HG03108 (cell line): ENCODE data around the gene ZNF710.
"Not testable (repeated sequence)": the region's sequence is repeated elsewhere in the genome, so short reads cannot be mapped to it uniquely, and the experiment has no call there.

Experiments used
- ATAC-seq: cut with Tn5 transposase; IDR thresholded peaks from one replicate; pipeline ENCODE4 v1.9.1; 2021; ENCODE audit warnings: moderate library complexity; ENCODE audit not compliant: unreplicated experiment

The ZNF710 gene

GRCh38 chr15:90099868-90100831 is 99.0 kb downstream of the ZNF710 start:
- no peak for ATAC-seq

- peak; percentile 7 for ATAC-seq
These were observed 100.2 kb downstream of the ZNF710 start for GRCh38 chr15:90101130-90101968.

DNA sequence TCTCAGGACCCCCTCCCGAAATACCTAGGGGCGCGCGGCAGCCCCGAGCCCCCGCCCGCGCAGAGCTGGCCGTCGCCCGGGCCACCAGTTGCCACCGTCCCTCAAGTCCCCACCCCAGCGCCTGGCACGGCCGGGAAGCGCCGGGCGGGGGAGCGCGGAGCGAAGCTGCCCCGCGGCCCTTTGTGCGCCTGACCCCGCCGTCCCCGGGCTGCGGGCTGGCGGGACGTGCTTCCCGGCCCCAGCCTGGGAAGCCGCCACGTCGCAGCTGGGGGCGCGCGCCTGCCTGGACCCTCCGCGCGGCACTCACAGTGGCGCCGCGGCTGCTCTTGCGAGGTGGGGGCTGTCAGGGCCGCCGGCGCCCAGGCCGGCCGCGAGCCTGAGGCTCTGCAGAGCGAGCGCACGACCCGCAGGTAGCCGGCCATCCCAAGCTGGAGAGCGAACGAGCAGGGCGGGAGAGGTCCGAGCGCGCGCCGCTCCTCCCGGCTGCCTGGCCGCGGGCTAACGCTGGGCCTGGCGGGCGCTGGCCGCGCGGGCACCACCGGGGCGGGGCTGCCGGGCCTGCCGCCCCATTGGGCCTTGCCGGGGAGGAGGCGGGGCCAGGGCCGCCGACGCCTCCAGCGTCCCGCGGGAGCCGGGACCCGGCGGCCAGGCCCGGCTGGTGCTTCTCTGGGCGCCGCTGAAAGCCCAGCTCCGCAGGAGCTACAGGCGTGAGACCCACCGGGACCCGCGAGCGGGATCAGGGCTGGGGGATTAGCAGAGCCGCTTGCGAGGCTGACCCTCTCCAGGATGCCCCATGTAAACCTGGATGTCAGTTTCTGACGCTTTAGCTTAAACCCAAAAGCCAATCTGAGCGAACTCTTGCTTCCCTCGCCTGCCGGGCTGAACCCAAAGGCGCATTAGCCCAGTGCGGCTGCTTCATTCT is 101.1 kb downstream of the ZNF710 start, which contains the start of gene IDH2:
IDH2 (minus strand) TSS at position 500 of the 922 bp plus-strand sequence; CDS start at position 422, 78 bp downstream.
- peak; percentile 66 for ATAC-seq

- no peak for ATAC-seq
These were observed 102.7 kb downstream of the ZNF710 start for GRCh38 chr15:90103701-90104329.

GRCh38 chr15:90104551-90104950 is 103.4 kb downstream of the ZNF710 start:
- no peak for ATAC-seq

DNA sequence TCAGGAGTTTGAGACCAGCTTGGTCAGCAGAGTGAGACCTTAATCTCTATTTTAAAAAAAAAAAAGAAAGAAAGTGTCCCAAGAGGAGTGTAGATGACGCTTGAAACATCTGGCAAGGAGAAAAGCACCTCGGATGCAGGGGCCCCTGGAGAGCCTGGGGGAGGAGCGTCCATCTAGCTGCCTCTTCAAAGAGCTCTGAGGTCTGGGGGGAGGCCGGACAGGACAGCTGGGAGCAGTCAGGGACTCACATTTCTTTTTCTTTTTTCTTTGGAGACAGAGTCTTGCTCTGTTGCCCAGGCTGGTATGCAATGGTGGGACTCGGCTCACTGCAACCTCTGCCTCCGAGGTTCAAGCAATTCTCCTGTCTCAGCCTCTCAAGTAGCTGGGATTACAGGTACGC is 104.4 kb downstream of the ZNF710 start:
- ATAC-seq: no peak

DNA sequence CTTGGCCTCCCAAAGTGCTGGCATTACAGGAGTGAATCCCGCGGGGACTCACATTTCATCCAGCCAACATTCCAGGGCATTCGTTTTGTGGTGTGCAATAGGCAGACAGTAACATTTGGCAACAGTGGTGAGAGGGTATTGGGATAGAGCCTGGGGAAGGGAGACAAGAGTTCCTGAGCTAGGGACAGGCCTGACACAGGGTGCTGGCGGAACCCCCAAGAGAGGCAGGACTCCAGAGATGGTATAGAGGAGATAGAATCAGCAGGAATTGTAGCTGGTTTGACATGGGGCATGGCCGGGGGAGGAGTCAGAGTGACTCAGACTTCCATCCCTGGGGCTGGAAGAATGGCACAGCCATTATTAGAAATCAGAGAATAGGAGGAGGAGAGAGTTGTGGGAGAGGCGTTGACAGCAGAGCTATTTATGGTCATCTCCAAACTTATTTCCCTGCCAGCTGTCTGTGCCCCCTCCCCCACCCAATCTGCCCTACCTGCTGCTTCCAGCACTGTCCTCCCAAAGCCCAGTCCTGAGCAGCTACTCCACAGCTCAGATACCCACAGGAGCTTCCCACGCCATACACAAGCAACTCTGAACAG is 105.5 kb downstream of the ZNF710 start:
- no peak for ATAC-seq

GRCh38 chr15:90108038-90108437 is 106.9 kb downstream of the ZNF710 start:
- ATAC-seq: not testable (repeated sequence)

GRCh38 chr15:90109163-90109751 is 108.1 kb downstream of the ZNF710 start:
- ATAC-seq: not testable (repeated sequence)

DNA sequence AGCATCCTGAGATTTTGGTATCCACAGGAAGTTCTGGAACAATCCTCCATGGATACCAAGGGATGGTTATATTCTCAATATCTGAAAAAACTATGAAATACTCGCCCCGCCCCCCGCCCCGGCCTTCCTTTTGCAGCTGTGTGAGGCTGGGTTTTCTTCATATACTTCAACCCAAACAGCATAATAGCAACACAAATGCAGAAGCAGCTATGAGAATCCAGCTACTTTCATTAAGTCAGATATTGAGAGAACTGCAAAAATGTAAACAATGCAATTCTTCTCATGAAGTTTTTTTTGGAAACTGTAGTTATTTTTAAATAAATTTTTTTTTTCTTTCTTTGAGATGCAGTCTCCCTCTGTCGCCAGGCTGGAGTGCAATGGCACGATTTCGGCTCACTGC is 112.0 kb downstream of the ZNF710 start:
- no peak for ATAC-seq

DNA sequence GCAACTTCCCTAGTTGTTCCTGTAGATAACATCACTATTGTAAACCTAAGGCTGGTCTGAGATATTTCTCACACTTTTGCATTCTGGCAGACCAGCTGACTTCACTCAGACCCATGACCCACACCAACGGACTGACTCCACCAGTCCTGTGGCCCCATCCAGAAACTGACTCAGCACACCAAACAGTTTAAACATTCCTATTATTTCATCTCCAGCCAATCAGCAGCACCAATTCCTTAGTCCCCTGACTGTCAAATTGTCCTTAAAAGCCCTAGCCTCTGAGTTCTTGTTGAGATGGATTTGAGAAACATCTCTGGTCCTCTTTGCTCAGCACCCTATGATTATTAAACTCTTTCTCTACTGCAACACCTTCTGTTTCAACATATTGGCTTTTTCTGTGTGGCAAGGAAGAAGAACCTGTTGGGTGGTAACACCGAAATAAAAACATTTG is 113.4 kb downstream of the ZNF710 start:
- no peak for ATAC-seq

GRCh38 chr15:90115783-90116182 is 114.7 kb downstream of the ZNF710 start:
- ATAC-seq: no peak

- ATAC-seq: no peak
These were observed 118.2 kb downstream of the ZNF710 start for GRCh38 chr15:90119367-90119766.

DNA sequence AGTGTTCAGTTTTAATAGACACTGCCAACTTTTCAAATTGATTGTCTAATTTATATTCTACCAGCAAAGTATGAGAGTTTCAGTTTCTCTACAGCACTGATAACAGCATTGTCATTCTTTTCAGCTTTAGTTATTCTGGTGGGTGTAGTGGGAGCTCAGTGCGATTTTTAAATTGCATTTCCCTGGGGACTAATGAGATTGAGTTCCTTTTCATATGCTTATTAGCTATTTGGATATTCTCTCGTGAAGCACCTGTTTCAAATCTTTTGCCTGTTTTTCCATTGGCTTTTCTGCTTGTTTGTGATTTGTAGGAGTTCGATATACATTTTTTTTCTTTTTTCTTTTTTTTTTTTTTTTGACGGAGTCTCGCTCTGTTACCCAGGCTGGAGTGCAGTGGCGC is 120.0 kb downstream of the ZNF710 start:
- no peak for ATAC-seq

GRCh38 chr15:90124507-90124906 is 123.4 kb downstream of the ZNF710 start:
- ATAC-seq: no peak

GRCh38 chr15:90126022-90126421 is 124.9 kb downstream of the ZNF710 start:
- no peak for ATAC-seq

DNA sequence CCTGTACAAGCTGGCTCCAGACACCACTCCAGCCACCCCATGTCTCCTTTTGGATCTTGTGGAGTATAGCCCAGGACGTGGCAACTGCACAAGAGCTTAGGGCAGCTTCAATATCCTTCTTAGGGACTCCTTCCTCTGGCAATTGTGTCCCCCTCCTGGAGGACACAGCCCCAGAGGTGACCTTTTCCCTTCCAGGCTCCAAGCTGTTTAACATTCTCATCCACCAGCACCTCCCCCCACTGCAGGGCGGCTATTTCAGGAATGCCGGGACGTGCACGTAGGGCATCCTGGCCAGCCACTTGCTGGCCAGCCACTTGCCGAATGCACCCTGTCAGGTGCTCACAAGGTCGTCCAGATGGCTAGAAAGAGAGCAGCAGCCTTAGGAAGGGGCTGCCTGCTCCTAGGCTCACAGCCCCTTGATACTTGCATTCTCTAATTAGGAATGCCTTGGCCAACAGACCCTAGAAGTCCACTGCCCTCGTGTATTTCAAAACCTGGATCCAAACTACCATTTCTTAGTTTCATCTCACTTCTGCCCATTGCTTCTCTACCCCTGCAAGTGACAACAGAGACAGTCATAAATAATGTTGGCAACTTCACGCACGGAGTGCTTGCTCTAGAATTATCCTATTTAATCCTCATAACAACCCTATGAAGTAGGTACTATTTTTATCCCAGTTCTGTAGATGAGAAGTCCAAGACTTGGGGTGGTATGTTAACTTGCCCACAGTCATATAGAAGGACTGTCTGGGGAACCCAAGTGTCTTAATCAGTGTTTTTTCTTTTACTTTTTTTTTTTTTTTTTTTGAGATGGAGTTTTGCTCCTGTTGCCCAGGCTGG is 125.7 kb downstream of the ZNF710 start:
- no peak for ATAC-seq

DNA sequence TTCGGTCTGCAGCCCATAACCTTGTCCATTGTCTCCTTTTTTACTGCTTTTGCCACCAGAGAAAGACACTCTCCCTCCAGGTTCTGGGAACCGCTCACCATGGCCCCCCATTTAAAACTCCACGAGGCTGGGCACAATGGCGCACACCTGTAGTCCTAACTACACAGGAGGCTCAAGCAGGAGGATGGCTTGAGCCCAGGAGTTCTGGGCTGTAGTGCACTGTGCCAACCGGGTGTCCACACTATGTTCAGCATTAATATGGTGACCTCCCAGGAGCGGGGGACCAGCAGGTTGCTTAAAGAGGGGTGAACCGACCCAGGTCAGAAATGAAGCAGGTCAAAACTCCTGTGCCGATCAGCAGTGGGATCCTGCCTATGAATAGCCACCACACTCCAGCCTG is 129.2 kb downstream of the ZNF710 start:
- ATAC-seq: no peak
